Karpas-422 (cell line): ENCODE results near the gene CAPN3. TPM values are rescaled to one million over a fixed set of nuclear protein-coding genes. Genes with fewer than 3 reads are reported as not detected.

Experiments used
- DNase-seq: peaks from one replicate; pipeline ENCODE4 v3.0.0-alpha.2; 2015
- H2AFZ ChIP-seq: fragments of 200-600 bp; sonication (generic); 2 replicates; pipeline ENCODE4 v1.6.1; 2014; ENCODE audit warnings: antibody characterized with exemption, low read length, mixed read lengths
- H3K27ac ChIP-seq: fragments of 200-600 bp; sonication (generic); 2 replicates; pipeline ENCODE4 v1.5.1; 2014; ENCODE audit warnings: mild to moderate bottlenecking, low read length, moderate library complexity
- H3K27me3 ChIP-seq: fragments of 200-600 bp; sonication (generic); 2 replicates; pipeline ENCODE4 v1.6.1; 2014; ENCODE audit warnings: low read length, mixed read lengths
- H3K36me3 ChIP-seq: fragments of 200-600 bp; sonication (generic); 2 replicates; pipeline ENCODE4 v1.6.1; 2014; ENCODE audit warnings: low read length, mixed read lengths; ENCODE audit not compliant: insufficient read depth
- H3K4me1 ChIP-seq: fragments of 200-600 bp; sonication (generic); 2 replicates; pipeline ENCODE4 v1.6.1; 2014; ENCODE audit warnings: mild to moderate bottlenecking, low read length, mixed read lengths
- H3K4me2 ChIP-seq: fragments of 200-600 bp; sonication (generic); 2 replicates; pipeline ENCODE4 v1.6.1; 2014; ENCODE audit warnings: low read length, low read depth, mild to moderate bottlenecking; ENCODE audit not compliant: poor library complexity, severe bottlenecking
- H3K4me3 ChIP-seq: fragments of 200-600 bp; sonication (generic); 2 replicates; pipeline ENCODE4 v1.5.1; 2014; ENCODE audit warnings: mild to moderate bottlenecking, antibody characterized with exemption, low read length, mixed read lengths
- H3K79me2 ChIP-seq: fragments of 200-600 bp; sonication (generic); 2 replicates; pipeline ENCODE4 v1.6.1; 2014; ENCODE audit warnings: mild to moderate bottlenecking, low read length, mixed read lengths
- H3K9ac ChIP-seq: fragments of 200-600 bp; sonication (generic); 2 replicates; pipeline ENCODE4 v1.6.0; 2014; ENCODE audit warnings: low read length
- H3K9me2 ChIP-seq: fragments of 200-600 bp; sonication (generic), shearing (Covaris generic); replicated peaks from 2 replicates; pipeline ENCODE4 v1.6.0; 2014; ENCODE audit warnings: mild to moderate bottlenecking, low read length, moderate library complexity; ENCODE audit not compliant: insufficient read depth
- H3K9me3 ChIP-seq: fragments of 300-700, 200-600 bp; sonication (generic); 2 replicates; pipeline ENCODE4 v1.6.1; 2014; ENCODE audit warnings: low read length, mixed read lengths
- H4K20me1 ChIP-seq: fragments of 200-600 bp; sonication (generic); 2 replicates; pipeline ENCODE4 v1.6.1; 2014; ENCODE audit warnings: mild to moderate bottlenecking, antibody characterized with exemption, low read length, low read depth; ENCODE audit not compliant: insufficient read depth
- total RNA-seq: library from RNA; depleted of rRNA; stranded (reverse); fragments of >200 nt; shearing (Covaris generic); gene quantifications from 2 replicates; pipeline ENCODE4 v1.2.3, GENCODE V29; 2014; ENCODE audit warnings: low replicate concordance

The CAPN3 gene
- total RNA-seq, 1 experiment from 2014 or later: 8.8 TPM

DNA sequence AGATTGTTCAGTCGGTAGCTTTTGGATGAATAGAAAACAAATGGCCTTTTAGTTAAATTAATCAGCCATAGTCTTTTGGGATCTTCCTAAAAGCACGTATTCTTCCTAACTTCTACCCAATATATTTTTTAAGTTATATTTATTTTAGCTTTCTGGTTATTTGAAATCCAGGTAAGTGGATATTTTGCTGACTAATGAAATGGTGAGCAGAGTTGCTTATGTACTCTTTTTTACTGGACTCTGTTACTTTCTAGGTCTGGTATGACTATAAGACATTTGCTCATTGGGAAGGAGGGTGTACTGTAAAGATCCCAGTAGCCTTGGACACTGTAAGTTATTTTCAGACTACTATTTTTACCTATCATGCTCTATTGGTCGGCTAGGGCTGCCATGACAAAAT is 13.8 kb upstream of the CAPN3 start:
- H3K9me2 ChIP-seq: no peaks in the 10 kb centered on the region
- no peak overlapping the region for H3K4me2 ChIP-seq
- no peak overlapping the region for H3K4me3 ChIP-seq
- no peaks in the 10 kb centered on the region for H3K79me2 ChIP-seq
- no peak for DNase-seq
- H3K9ac ChIP-seq: no peak overlapping the region
- H3K27me3 ChIP-seq: no peaks in the 10 kb centered on the region
- H4K20me1 ChIP-seq: no peaks in the 10 kb centered on the region
- peaks cover 4% of the 10 kb centered on the region; the same call in 1 of the 2 replicates for H3K36me3 ChIP-seq
- H2AFZ ChIP-seq: no peak overlapping the region
- no peak overlapping the region for H3K27ac ChIP-seq
- no peaks in the 10 kb centered on the region for H3K4me1 ChIP-seq
- H3K9me3 ChIP-seq: no peaks in the 10 kb centered on the region

DNA sequence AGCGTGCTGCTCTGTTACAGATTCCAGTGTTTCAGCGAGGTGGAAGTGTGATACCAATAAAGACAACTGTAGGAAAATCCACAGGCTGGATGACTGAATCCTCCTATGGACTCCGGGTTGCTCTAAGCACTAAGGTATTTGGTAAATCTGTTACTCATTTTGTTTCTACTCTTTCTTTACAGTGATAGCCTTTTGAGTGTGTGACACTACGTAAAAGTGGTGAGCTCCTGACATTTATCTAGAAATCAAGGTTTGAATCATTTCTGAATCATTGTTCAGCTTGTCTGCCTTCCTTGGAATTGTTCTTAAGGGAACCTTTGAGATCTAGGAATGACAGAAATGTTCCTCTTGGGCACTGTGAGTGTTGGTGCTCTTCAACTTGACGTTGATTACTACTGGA is 11.2 kb upstream of the CAPN3 start:
- H3K36me3 ChIP-seq: peaks cover 7% of the 10 kb centered on the region; the same call in 1 of the 2 replicates
- H3K4me1 ChIP-seq: no peaks in the 10 kb centered on the region

DNA sequence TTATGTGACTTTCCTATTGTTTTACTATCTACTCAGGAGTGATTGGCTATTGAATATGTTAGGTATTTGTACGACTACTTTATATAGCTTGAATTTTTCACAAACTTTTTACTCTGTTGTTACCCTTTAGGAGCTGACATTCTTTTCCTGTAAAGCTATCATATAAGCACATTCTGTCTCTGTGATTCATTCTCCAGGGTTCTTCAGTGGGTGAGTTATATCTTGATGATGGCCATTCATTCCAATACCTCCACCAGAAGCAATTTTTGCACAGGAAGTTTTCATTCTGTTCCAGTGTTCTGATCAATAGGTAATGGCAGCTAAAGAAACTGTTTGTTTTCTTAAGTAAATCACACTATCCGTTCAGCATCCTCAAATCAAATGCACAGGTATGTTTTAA is 10.1 kb upstream of the CAPN3 start:
- H3K9me2 ChIP-seq: no peaks in the 10 kb centered on the region
- no peaks in the 10 kb centered on the region for H3K27me3 ChIP-seq
- no peaks in the 10 kb centered on the region for H3K4me1 ChIP-seq
- no peak for DNase-seq
- H3K79me2 ChIP-seq: no peaks in the 10 kb centered on the region
- no peak overlapping the region for H3K9ac ChIP-seq
- H3K9me3 ChIP-seq: no peaks in the 10 kb centered on the region
- no peak overlapping the region for H3K4me3 ChIP-seq
- H3K36me3 ChIP-seq: peaks cover 9% of the 10 kb centered on the region; the same call in 1 of the 2 replicates
- no peak overlapping the region for H2AFZ ChIP-seq
- no peak overlapping the region for H3K27ac ChIP-seq
- no peaks in the 10 kb centered on the region for H4K20me1 ChIP-seq
- no peak overlapping the region for H3K4me2 ChIP-seq

More for the DNA sequence above, 11.2 kb upstream of the CAPN3 start:
- no peaks in the 10 kb centered on the region for H3K79me2 ChIP-seq
- H3K27ac ChIP-seq: no peak overlapping the region
- H3K9me2 ChIP-seq: no peaks in the 10 kb centered on the region
- no peaks in the 10 kb centered on the region for H4K20me1 ChIP-seq
- H3K27me3 ChIP-seq: no peaks in the 10 kb centered on the region
- no peak overlapping the region for H2AFZ ChIP-seq
- H3K9ac ChIP-seq: no peak overlapping the region
- H3K4me3 ChIP-seq: no peak overlapping the region
- no peak overlapping the region for H3K4me2 ChIP-seq
- DNase-seq: no peak
- no peaks in the 10 kb centered on the region for H3K9me3 ChIP-seq

DNA sequence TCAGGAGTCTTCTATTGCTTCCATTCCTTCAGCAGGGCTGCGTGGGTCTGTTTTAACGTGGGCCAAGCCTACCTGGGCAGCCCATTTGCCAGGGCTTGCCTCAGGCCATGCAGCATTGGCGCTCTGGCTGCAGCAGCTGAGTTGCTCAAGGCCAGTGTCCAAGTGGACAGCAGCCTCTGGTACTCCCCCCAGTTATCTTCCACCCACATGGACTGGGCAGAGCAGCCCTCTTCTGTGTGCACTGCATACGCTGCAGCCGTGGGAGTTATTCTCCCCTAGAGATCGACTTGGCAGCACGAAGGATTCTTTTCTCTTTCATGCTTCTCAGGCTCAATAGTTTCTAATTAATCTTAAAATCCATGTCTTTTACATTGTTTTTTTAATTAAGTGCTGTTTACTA is 6.9 kb upstream of the CAPN3 start:
- Histone ChIP-seq H3K4me2 (no peak overlapping the region), H3K36me3 (peaks cover 12% of the 10 kb centered on the region; the same call in 1 of the 2 replicates), H3K4me1 (no peaks in the 10 kb centered on the region), H3K9me2 (no peaks in the 10 kb centered on the region), H3K27ac (no peak overlapping the region), H3K79me2 (no peaks in the 10 kb centered on the region), H3K4me3 (no peak overlapping the region), H3K9me3 (no peaks in the 10 kb centered on the region), H4K20me1 (no peaks in the 10 kb centered on the region), H3K27me3 (no peaks in the 10 kb centered on the region), H3K9ac (no peak overlapping the region), H2AFZ (no peak overlapping the region)
- DNase-seq: no peak

DNA sequence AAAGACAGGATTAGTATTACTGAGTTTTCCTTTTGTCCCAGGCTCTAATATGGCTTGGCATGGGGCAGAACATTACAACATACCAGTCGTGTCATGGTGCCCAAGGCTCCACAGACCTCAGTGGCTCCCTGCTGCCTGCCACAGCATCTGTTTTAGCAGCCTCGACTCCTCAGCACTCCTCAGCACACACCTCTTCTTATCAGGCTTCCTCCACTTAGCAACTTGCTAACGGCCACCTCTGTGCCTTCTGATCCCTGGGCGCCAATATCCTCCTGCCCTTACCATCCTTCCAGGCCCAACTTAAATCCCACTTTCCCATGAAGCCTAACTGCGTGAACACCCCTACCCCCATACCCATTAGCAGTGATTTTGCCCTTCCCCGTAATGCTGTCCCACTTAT is 6.2 kb upstream of the CAPN3 start:
- H3K27ac ChIP-seq: no peak overlapping the region
- H3K4me3 ChIP-seq: no peak overlapping the region
- H4K20me1 ChIP-seq: no peaks in the 10 kb centered on the region
- DNase-seq: no peak
- no peaks in the 10 kb centered on the region for H3K27me3 ChIP-seq
- H2AFZ ChIP-seq: no peak overlapping the region
- no peaks in the 10 kb centered on the region for H3K9me2 ChIP-seq
- H3K36me3 ChIP-seq: peaks cover 12% of the 10 kb centered on the region; the same call in 1 of the 2 replicates
- no peak overlapping the region for H3K9ac ChIP-seq
- H3K4me2 ChIP-seq: no peak overlapping the region
- no peaks in the 10 kb centered on the region for H3K4me1 ChIP-seq
- no peaks in the 10 kb centered on the region for H3K9me3 ChIP-seq
- H3K79me2 ChIP-seq: no peaks in the 10 kb centered on the region

DNA sequence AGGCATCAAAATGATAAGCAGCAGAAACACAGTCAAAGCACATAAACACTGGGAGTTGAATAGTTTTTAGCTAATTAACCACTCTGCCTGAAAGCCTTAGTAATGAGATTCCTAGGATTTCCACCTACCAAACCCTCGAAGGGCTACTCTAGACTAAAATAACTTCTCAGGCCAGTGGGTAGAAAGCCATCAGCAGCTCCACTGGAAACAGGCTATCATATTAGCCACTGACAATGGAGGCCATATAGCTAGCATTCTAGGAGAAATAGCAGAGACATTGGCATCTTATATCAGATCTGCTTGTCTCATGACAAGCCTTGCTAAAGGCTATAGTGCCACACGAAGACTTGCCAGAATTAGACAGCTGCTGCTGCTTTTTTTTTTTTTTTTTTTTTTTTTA is 4.5 kb upstream of the CAPN3 start:
- H3K9me2 ChIP-seq: no peaks in the 10 kb centered on the region
- H3K4me2 ChIP-seq: no peak overlapping the region
- no peaks in the 10 kb centered on the region for H3K79me2 ChIP-seq
- H3K4me3 ChIP-seq: no peak overlapping the region
- no peak overlapping the region for H3K9ac ChIP-seq
- H3K27ac ChIP-seq: no peak overlapping the region
- DNase-seq: no peak
- no peaks in the 10 kb centered on the region for H3K4me1 ChIP-seq
- no peaks in the 10 kb centered on the region for H3K9me3 ChIP-seq
- H4K20me1 ChIP-seq: no peaks in the 10 kb centered on the region
- H3K27me3 ChIP-seq: no peaks in the 10 kb centered on the region
- H3K36me3 ChIP-seq: 0 out of 2 replicates have a peak, but pooled peaks cover 8% of the 10 kb centered on the region
- no peak overlapping the region for H2AFZ ChIP-seq

DNA sequence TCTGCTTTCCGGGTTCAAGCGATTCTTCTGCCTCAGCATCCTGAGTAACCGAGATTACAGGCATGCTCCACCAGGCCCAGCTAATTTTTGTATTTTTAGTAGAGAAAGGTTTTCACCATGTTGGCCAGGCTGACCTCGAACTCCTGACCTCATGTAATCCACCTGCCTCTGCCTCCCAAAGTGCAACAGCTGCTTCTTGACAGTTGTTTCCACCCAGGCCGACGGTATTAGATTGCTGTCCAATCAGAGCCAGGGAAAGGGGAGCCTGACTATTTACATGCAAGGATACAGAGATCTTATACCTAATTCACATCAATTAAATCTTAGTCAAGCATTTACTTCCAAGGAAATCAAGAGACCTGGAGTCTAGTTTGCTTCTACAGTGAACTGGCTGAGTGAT is 4.0 kb upstream of the CAPN3 start:
- Histone ChIP-seq H3K79me2 (no peaks in the 10 kb centered on the region), H3K36me3 (0 out of 2 replicates have a peak, but pooled peaks cover 8% of the 10 kb centered on the region), H3K4me3 (no peak overlapping the region), H3K4me2 (no peak overlapping the region), H3K9ac (no peak overlapping the region), H4K20me1 (no peaks in the 10 kb centered on the region), H2AFZ (no peak overlapping the region), H3K9me3 (no peaks in the 10 kb centered on the region), H3K9me2 (no peaks in the 10 kb centered on the region), H3K27me3 (no peaks in the 10 kb centered on the region), H3K27ac (no peak overlapping the region), H3K4me1 (no peaks in the 10 kb centered on the region)
- no peak for DNase-seq

DNA sequence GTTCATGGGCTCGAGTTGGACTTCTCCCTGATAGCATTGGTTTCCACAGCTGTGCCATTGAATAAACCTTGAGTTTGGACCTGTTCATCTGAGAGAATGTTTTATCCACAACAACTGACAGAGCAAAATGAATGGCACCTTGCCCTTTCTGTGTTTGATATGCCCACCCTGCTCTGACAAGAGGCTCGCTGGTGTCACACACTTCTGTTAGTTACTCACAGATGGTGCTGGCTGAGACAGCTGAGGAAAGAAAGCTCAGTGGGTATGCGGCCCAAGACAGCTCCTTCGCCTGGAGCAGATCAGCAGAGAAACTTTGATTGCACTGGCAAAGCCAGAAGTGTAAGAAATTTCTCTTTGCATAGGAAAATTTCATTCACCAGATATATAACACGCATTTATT is 2.5 kb upstream of the CAPN3 start:
- no peak overlapping the region for H3K4me3 ChIP-seq
- no peak overlapping the region for H2AFZ ChIP-seq
- no peaks in the 10 kb centered on the region for H3K9me3 ChIP-seq
- no peaks in the 10 kb centered on the region for H4K20me1 ChIP-seq
- no peak overlapping the region for H3K4me2 ChIP-seq
- H3K79me2 ChIP-seq: no peaks in the 10 kb centered on the region
- DNase-seq: no peak
- no peak overlapping the region for H3K27ac ChIP-seq
- H3K36me3 ChIP-seq: 0 out of 2 replicates have a peak, but pooled peaks cover 5% of the 10 kb centered on the region
- no peaks in the 10 kb centered on the region for H3K27me3 ChIP-seq
- no peaks in the 10 kb centered on the region for H3K9me2 ChIP-seq
- H3K4me1 ChIP-seq: no peaks in the 10 kb centered on the region
- H3K9ac ChIP-seq: no peak overlapping the region

DNA sequence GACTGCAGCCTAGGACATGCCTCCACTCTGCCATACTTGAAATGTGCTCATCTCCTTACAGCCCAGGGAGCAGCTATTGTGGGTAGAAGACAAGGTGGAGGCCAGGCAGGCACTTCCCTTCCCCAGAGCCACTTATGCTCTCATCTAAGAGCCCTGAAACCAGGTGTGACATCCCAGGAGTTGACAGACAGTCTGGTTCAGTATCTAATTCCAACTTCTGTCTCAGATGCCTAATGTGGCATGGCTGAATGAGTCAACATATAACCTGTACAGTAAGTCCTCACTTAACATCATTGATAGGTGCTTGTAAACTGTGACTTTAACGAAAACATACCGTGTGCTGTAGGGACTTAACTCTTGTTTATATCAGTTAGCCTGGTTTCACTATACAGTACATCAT is 1.2 kb upstream of the CAPN3 start:
- Histone ChIP-seq H2AFZ (no peak overlapping the region), H3K79me2 (no peaks in the 10 kb centered on the region), H3K27me3 (no peaks in the 10 kb centered on the region), H4K20me1 (no peaks in the 10 kb centered on the region), H3K36me3 (0 out of 2 replicates have a peak, but pooled peaks cover 5% of the 10 kb centered on the region), H3K9me2 (no peaks in the 10 kb centered on the region), H3K4me3 (no peak overlapping the region), H3K4me1 (no peaks in the 10 kb centered on the region), H3K9ac (no peak overlapping the region), H3K9me3 (no peaks in the 10 kb centered on the region), H3K27ac (no peak overlapping the region), H3K4me2 (no peak overlapping the region)
- DNase-seq: no peak
